COLO668 (cell line): ENCODE results near the gene SMCO2.

Experiments
- DNase-seq: peaks from one replicate; lab custom pipeline; 2025; ENCODE audit not compliant: unreplicated experiment; lab: John Stamatoyannopoulos, UW

Gene SMCO2

DNA sequence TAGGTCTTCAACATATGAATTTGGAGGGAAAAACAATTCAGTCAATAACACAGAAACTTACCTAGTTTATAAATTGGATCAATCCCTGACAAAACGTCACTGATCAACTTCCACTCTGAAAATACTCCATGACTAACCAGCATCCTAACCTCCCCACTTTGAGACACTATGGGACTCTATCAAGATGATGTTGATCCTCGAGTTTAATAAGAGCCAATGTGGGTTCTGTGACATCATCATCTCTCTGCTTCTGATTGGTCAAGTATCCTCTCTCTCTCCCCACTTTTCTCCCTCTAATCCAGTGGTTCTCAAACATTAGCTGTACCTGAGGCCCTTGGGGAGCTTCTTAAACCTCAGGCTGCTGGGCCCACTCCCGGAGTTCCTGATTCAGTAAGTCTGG lies at the start of gene SMCO2:
SMCO2 (plus strand) TSS at position 301 of the 400 bp plus-strand sequence. CDS start 23,896 bp downstream, outside the sequence.
- DNase-seq: no peak

DNA sequence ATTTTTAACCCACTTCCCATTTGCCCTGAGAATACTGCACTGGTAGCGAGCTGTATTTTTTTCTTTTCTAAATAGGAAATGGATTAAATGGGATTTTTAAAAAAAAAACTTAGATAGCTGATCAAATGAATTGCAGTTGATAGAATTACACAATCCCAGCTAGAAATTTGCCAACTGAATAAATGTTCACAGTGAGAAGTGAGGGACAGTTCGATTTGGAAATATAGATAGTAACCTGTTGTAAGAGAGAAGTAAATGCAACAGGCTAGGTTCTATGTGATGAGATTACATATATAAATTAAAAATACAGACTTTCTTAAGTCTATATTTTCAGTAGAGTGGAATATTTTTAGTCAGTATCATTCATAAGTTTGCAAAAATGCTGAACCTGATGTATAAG lies 48.1 kb upstream of the SMCO2 start:
- DNase-seq: no peak

DNA sequence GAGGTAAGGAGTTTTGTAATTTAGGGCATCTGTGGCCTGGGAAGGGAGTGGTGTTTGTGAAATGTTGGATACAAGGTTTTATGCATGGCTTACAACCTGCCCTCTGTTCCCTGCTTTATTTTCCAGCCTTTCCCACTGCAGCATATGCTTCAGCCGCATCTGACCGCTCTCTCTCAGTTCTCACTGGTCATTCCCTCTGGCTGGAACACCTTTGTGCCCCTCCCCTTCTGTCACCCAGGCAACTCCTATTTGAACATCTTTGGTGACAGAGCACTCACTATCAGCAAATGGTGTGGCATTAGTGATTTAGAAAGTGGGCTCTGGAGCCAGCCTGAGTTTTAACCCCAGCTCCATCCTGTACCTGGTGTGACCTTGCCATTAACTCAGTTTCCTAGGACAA lies 47.5 kb upstream of the SMCO2 start:
- no peak for DNase-seq

DNA sequence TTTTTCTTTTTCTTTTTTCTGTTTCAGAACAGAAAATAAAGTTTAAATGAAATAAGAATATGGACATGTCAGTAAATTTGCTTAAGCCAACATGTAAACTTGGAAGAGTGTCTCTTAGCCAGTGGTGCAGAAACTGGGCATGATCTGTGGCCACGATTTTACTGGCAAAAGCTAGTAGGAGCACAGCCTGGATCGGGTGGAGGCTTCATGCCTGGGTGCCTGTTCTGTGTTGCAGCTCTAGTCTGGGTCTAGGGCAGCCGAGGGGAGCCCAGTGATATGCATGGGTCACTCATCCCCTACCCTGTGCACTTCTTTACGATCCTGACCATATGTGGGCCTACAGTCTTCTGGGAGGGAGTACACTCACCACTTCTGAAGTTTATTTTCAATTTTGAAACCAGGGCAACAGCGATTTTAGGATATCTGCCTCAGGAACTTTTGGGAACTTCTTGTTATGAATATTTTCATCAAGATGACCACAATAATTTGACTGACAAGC lies 45.6 kb upstream of the SMCO2 start:
- no peak for DNase-seq

DNA sequence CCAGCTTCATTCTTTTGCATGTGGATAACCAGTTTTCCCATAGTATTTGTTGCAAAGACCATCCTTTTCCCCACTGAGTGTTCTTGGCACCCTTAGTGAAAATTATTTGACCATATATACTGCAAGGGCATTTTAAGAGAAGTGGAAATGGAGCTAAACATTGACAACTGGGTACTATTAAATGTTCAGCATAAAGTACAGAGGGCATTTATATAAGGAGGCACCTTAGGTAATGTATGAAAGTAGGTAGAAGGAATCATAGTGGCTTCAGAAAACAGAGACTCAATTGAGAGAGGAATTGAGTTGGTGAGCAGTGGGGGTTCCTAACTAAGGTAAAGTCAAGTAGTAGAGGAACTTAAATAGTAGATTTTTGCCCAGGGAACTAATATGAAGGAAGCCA lies 34.5 kb upstream of the SMCO2 start:
- DNase-seq: no peak

DNA sequence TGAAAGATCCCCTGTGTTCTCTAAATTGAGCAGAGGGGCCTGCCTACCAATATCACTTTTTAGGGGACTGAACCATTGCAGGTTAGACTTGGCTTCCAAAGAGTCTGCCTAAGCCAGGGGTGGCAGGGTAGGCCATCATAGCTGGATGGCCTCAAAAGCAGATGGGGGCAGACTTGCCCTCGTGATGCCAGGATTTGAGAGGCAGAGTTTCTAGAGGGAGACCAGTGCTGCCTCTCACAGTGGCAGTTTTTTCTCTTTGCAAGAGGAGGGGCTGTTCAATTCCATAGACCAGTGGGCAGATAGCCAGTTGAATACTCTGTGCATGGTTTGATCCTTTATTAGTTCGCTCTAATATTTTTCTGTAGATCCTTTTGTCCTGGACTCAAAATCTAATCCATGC lies 23.8 kb upstream of the SMCO2 start:
- DNase-seq: no peak

DNA sequence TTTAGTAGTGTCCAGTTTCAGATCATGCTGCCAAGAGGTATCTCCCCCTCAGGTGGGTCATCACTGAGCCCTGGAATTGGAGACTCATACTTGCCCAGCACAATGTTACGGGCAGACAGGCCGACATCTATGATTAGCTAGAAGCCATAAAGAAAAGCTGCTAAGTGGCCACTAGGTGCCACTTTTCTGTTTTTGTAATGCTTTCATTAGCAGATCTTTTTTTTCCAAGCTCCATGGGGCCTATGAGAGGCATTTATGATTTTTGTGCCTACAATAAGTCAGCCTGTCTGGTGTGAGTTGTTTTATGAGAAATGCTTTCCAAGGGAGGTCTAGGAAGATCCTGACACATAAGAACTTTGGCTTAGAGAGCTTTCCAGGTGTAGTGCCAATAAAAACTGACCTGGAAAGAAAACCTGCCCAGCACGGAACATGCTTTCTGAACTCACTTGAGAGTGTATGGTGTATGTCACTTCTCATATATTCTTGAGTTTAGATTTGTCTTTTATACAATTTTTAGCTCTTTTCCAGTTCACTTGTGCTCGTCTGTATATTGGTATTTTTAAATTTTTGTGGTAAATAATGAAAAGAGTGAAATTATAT lies 21.8 kb upstream of the SMCO2 start:
- no peak for DNase-seq

DNA sequence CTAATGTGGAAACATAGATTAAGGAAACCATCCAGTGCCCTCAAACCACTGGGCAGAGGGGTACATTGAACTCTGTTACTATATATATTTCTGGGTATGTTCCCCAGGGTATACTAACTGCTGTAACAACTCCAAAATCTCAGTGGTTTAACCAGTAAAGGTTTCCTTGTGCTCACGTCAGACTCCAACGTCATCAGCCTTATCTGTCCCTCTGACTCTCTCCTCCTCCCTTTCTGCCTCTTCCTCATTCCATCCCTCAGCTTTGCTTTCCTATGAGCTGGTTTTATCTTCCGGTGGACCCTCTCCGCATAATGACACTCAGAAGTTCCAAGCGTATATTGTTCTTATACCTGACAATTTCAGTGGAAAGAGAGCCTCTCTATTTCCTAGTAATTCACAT lies 21.2 kb upstream of the SMCO2 start:
- DNase-seq: no peak

DNA sequence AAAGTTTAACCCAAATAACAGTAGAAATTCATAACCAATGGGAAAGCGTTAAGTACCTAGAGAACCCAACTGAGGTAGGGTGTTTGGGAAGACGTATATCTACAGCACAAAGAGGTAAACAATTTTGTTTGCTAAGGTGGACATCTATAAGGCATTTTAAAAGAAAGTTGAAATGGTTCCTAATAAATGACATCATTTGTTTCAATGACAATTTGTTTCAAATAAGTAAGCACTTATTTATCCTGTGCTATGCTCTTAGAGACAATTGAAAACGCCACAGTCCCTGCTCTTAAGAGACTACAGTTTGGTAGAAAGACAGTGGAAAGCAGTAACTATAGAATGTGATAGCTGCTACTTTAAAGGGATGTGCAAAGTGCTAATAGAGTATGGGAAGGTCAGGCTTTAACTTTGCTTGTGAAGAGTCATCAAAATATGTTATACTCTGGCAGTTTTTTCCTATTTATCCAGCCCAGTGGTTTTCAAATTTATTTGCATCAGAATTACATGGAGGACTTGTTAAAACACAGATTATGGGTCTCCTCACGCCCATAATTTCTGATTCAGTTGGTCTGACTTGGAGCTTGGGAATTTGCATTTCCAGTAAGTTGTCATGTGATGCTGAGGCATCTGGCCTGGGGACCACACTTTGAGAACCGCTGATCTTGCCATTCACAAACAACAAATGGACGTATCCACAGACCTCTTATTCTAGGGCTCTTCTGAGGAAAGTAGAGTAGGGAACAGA lies 19.6 kb upstream of the SMCO2 start:
- no peak for DNase-seq

DNA sequence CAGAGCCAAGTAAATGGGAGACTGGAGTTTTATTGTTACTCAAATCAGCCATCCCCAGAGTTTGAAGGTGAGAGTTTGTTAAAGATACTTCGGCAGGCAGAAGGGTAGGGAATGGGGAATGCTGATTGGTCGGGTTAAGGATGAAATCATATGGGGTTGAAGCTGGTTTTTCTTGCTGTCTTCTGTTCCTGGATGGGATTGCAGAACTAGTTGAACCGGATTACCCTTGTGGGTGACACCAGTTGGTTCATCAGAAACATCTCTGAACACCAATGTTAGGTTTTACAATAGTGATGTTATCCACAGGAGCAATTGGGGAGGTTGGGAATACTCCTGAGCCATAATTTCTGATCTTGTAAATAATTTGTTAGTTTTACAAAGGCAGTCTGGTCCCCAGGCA lies 18.7 kb upstream of the SMCO2 start:
- DNase-seq: no peak

DNA sequence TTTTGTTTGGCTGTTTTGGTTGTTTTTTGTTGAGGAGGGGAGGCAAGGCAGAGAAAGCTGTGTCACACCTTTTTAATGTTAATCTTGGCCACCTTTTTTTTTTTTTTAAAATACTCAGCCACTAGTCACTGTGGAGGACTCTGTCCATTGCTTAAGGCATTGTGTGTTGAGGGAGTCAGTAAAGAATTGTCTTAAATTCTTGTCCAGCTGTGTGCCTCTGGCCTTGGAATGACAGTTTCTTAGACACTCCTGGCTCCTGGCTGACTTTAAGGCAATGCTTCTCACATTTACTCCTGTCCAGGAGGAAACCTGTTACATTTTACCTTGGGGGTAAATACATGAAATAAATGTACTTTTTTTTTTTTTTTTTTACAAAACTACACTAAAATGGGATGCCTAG lies 18.1 kb upstream of the SMCO2 start:
- no peak for DNase-seq

DNA sequence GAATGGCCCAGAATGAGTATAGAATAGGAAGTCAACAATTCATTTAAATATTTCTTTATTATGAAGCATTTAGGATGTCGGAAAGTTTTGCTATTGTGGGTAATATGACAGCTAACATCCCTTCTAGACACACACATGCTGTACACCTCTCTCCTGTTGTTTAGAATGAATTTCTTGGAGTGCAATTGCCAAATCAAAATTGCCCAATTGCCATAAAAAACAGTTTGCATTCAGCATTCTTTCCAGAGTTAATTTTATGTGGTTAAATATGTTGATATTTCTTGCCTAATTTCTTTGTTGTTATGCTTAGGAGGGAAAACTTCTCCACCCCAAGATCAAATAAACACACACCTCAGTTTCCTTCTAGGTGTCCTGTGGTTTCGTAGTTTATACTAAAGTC lies 16.9 kb upstream of the SMCO2 start:
- no peak for DNase-seq

DNA sequence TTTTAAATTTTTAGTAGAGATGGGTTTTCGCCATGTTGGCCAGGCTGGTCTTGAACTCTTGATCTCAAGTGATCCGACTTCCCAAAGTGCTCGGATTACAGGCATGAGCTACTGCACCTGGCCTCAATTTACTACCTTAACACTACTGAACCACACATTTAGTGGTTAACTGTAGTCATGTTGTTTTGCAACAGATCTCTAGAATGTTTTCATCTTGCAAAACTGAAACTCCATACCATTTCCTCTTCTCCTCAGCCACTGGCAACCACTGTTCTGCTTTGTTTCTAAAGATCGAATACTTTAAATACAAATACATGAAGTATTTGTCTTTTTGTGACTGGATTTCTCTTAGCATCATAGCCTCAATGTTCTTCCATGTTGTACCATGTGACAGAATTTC lies 15.4 kb upstream of the SMCO2 start:
- no peak for DNase-seq

DNA sequence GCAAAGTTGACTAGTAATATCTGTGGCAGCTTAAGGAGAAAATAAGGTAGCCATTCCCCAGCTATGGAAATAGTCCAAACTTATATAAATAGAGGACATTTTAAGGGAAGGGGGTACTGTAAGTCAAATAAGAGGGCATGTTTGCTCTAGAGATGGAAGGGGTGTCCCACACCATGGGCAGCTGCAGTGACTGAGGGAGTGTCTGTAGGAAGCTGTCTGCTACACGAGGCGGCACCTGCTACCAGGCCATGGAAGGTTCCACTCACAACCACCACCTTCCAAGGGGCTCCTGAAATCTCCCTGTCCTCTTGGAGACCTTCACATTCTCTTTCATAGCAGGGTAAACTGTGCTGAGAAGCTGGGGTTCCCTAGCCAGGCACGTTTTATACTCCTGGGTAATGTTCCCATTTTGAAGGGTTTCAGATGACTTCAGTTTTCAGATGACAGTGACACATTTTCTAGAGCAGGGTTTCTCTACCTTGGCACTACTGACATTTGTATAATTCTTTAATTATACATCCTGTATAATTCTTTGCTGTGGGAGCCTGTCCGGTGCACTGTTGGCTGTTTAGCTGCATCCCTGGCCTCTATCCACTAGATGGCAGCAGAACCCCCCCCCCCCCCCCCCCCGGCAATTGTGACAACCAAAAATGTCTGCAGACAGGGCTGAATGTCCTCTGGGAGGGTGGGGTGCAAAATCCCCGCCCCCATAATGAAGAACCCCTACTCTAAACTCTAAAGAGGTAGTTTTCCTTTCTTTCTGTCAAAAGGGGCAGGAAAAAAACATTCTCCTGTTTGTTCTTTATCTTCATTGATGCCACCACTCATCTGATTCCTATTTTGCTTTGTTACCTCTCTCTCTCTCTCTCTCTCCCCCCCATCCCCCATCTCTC lies 11.6 kb upstream of the SMCO2 start:
- no peak for DNase-seq

DNA sequence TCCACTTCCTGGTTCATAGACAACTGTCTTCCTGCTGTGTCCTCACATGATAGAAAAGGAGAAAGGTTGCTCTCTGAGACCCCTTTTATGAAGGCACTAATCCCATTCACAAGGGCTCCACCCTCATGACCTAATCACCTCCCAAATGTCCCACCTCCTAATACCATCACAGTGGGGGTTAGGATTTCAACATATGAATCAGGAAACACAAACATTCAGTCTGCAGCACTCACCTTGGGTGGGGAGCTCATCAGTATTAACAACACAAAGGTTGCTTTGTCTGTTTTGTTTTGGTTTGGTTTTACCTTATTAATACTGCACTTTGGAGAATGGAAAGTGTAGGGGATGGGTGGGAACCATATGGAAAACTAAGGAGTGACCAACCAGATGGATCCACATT lies 10.5 kb upstream of the SMCO2 start:
- DNase-seq: no peak

DNA sequence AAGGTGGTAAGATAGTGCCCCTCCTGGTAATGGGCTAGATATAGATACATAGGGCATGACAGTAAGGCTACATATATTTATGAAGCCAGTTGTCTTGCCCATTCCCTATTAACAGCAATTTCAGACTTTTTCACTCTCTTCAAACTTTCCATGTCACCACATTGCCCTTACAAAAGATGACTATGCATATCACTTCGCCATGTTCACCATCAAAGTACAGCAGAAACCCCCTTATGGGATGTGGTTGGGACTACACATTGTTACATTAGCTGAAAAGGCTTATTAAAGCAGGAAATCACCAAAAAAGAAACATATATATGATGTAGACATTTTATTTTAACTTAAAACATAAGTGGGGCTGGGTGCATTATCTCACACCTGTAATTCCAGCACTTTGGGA lies 9.8 kb upstream of the SMCO2 start:
- no peak for DNase-seq

DNA sequence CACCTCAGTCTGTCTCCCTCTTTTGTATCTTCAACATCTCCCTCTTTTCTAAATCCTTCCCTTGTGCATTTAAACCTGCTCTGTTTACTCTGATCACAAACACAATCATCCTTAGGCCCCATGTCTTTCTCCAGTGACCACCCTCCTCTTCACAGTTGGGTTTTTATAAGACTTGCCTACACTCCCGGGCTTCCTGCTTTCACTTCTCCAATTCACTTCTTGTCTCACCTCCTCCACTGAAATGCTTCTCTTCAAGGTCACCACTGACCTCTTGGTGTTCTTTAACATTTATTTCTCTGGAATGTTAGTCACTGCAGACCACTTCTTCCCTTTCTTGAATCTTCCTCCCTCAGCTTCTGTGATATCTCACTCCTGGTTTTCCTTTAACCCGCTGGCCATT lies 8.7 kb upstream of the SMCO2 start:
- no peak for DNase-seq

DNA sequence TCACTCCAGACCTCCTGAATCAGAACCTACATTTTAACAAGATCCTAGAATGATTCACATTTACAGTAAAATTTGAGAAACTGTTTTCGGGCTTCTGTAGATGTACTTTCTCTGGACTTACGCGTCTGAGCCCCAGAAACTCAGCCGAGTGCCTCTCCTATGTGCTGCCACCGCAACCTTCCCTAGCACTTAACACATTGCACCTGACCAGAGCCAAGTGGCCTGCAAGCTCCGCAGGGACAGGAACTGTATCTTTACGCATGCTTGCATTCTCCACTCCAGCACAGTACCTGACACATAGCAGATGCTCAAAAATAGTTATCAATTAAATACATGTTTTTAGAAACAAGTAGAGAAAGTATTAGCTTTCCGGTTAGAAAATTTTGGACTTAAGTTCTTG lies 1.2 kb downstream of the SMCO2 start:
- DNase-seq: no peak

DNA sequence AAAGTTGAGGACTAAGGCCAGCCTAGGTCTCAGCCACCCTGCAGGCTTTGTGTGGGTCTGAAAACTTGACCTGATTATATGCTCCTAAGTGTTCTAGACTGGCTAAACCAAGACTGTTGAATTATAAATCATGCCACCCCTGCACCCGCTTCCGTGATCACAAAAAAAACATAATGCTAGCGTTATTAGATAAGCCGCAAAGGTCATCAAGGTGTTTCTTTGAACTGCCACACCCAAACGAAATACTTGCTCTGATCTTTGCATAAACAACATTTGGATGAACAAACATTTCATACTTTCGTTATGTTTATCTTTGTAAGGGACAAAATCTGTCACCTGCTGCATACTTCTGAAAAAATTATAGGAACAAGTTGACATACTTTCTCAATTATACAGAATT lies 2.5 kb downstream of the SMCO2 start:
- DNase-seq: no peak

DNA sequence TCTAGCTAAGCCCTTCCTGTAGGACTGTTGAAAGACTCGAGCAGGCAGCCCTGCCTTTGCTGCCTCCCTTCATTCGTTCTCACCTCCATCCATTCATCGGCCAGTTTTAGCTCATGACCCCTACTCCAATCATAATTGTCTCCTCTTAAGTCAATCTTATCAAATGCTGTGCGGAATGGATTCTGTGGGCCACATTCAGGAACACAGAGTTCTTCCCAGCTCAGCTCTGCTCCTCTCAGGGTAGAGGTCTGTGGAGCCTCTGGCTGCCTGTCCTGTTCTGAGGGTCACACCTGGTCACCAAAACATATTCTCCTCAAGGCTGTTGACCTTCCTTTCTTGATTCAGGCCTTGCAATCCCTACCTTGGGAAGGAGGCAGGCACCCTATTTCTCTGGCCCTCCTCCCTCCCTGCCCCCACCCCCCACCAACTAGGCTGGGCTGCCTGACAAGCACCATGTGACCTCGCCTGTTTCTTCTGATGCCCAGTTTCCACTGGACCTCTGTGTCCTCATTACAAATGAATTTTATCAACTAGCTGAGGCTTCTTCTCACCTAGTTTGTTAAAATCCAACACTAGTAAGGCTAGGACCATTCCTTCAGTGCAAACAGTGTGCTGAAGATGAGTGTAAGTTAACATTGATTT lies 3.5 kb downstream of the SMCO2 start:
- no peak for DNase-seq

DNA sequence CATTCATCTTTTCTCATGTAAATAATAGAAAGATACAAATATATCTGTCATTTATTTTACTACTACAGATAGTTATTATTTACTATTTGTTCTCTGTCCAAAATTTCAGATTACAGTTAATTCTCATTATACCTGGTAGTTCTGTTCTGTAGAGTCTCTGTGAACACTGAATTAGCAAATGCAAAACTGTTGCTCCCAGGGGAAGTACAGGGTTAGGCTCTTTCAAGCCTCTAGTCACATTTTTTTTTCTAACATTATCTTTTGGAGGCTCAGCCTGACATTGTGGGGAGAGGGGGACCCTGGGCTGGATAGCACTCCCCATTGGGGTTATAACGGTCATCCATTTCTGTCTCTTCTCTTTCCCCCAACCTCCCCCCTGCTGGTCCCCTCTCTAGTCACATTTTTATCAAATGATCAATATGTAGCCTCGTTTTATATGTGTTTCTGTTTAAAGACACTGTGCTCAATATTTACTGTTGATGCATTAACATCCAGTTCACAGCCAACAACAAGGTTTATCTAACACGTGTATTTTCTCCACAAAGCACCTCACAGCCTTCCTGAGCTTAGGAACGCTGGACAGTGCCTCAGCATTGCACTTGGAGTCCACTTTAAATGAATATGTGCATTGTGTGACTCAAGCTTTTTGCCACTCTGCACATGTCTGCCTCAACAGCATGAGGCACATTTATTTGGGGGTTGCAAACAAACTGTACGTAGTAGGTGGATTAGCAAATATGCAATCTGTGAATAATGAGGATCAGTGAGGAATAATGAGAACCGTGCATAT lies 4.7 kb downstream of the SMCO2 start:
- DNase-seq: no peak
